GM23248 (cell line): Measurements from ENCODE around the gene UBASH3A. TPM values are rescaled to one million over a fixed set of nuclear protein-coding genes. Genes with fewer than 3 reads are reported as not detected.

Experiments
- DNase-seq: peaks from one replicate; pipeline ENCODE4 v3.0.0-alpha.2; 2015
- H2AFZ ChIP-seq: fragments of 200-600 bp; sonication (generic); 2 replicates; pipeline ENCODE4 v1.6.1; 2016; ENCODE audit warnings: antibody characterized with exemption
- H3F3A ChIP-seq: fragments of 200-600 bp; sonication (generic); 2 replicates; pipeline ENCODE4 v1.6.1; 2016; ENCODE audit warnings: mild to moderate bottlenecking, antibody characterized with exemption, mixed run types; ENCODE audit not compliant: insufficient read depth
- H3K27ac ChIP-seq: fragments of 200-600 bp; sonication (generic); 2 replicates; pipeline ENCODE4 v1.5.1; 2016; ENCODE audit warnings: mild to moderate bottlenecking
- H3K27me3 ChIP-seq: fragments of 200-600 bp; sonication (generic); replicated peaks from 2 replicates; pipeline ENCODE4 v1.6.1; 2016; ENCODE audit warnings: mild to moderate bottlenecking; ENCODE audit not compliant: insufficient read depth
- H3K36me3 ChIP-seq: fragments of 200-600 bp; sonication (generic); 2 replicates; pipeline ENCODE4 v1.6.1; 2016; ENCODE audit warnings: low read depth, mild to moderate bottlenecking
- H3K4me1 ChIP-seq: fragments of 200-600 bp; sonication (generic); 2 replicates; pipeline ENCODE4 v1.6.1; 2016; ENCODE audit warnings: mild to moderate bottlenecking; ENCODE audit not compliant: insufficient read depth
- H3K4me2 ChIP-seq: fragments of 200-600 bp; sonication (generic); one replicate; pipeline ENCODE4 v1.6.1; 2016; ENCODE audit warnings: mild to moderate bottlenecking; ENCODE audit not compliant: unreplicated experiment
- H3K4me3 ChIP-seq: fragments of 200-600 bp; sonication (generic); 2 replicates; pipeline ENCODE4 v1.5.1; 2016; ENCODE audit warnings: mild to moderate bottlenecking
- H3K79me2 ChIP-seq: fragments of 200-600 bp; sonication (generic); 2 replicates; pipeline ENCODE4 v1.6.1; 2016; ENCODE audit warnings: mild to moderate bottlenecking; ENCODE audit not compliant: insufficient read depth
- H3K9ac ChIP-seq: fragments of 200-600 bp; sonication (generic); 2 replicates; pipeline ENCODE4 v1.6.1; 2016; ENCODE audit warnings: mild to moderate bottlenecking
- H3K9me2 ChIP-seq: fragments of 200-600 bp; sonication (generic); 2 replicates; pipeline ENCODE4 v1.6.1; 2016; ENCODE audit warnings: mixed run types, mild to moderate bottlenecking, moderate library complexity; ENCODE audit not compliant: insufficient read depth
- H3K9me3 ChIP-seq: fragments of 200-600 bp; sonication (generic); one replicate; pipeline ENCODE4 v1.6.1; 2017; ENCODE audit warnings: low read depth
- H4K20me1 ChIP-seq: fragments of 200-600 bp; sonication (generic); 2 replicates; pipeline ENCODE4 v1.6.0; 2016; ENCODE audit not compliant: insufficient read depth
- EZH2 ChIP-seq: fragments of 200-600 bp; sonication (generic); IDR thresholded peaks from 2 replicates; pipeline ENCODE4 v1.6.1; 2018; ENCODE audit warnings: antibody characterized with exemption, mild to moderate bottlenecking; ENCODE audit not compliant: insufficient read depth, poor library complexity, severe bottlenecking
- EZH2phosphoT487 ChIP-seq: fragments of 200-600 bp; sonication (generic); IDR thresholded peaks from 2 replicates; pipeline ENCODE4 v1.6.1; 2018; ENCODE audit warnings: antibody characterized with exemption, moderate library complexity, mild to moderate bottlenecking, low read depth; ENCODE audit not compliant: insufficient read depth
- WGBS, 2 experiments: methylation state at CpG; one replicate each; pipeline ENCODE4 v1.1.6; 2015 to 2017; ENCODE audit warnings: low lambda C conversion rate in 2 of 2, low coverage in 1 of 2; ENCODE audit errors: missing lambda C conversion rate in 2 of 2; 5-methylcytosine and 5-hydroxymethylcytosine counted together
- in situ Hi-C: fragments of 300-500 bp; cut with MboI; formaldehyde crosslinking; loops from 2 replicates; pipeline ENCODE4 v1.15.0; 2020
- polyA plus RNA-seq: library from polyadenylated mRNA; unstranded; fragments of >200 nt; fragmentation: Nextera tagmentation; extraction: Ambion mirVana; gene quantifications from 2 replicates; pipeline ENCODE4 v1.2.1, GENCODE V29; 2016
- total RNA-seq: library from RNA; depleted of rRNA; stranded (reverse); fragments of >200 nt; shearing (Covaris generic); gene quantifications from 2 replicates; pipeline ENCODE4 v1.2.3, GENCODE V29; 2014

Gene UBASH3A
- total and polyA plus RNA-seq, 2 experiments from 2014 or later, result not detected

DNA sequence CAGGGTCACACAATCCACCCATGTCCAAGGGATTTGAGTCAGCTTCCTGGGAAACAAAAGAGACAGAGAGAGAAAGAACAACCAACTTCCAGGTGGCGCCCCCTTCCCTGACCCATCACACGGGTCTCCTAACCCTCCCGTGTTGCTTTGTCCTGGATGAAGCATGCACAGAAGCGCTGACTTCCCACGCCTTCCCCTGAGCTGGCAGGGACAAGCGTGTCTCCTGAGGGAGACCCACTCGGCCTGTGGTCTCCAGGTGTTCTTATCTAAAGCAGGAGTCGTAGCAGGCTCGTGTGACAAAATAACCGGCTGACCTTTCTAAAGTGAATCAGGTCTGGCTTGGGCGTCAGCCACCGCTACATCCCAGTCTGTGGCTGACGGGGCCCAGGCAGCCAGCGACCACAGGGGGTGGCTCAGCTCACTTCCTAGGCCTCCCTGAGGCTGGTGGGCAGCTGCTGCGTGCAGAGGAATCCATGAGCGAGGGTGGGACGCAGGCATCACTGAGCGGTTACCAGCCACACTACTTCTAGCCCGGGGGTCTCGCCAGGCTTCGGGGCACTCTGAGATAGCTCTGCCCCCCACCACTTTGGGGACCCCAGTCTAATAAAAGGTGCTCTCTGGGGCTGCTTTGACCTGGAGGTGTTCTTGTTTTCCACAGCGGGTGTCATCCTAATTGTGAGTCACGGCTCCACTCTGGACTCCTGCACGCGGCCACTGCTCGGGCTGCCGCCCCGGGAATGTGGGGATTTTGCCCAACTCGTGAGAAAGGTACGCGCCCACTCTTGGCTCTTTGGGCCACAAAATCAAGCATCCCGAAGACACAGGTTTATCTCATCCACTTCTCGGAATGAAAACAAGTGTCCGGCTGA lies 40.4 kb downstream of the UBASH3A start:
- no peaks in the 10 kb centered on the region for H3K27me3 ChIP-seq
- no peak for TF ChIP-seq EZH2
- DNase-seq, result no peak
- no peak overlapping the region for H3K27ac ChIP-seq
- no peak overlapping the region for H3K4me2 ChIP-seq
- no peaks in the 10 kb centered on the region for H3K4me1 ChIP-seq
- in situ Hi-C loops, result no loop called here
- no peak overlapping the region for H3K9ac ChIP-seq
- no peaks in the 10 kb centered on the region for H3F3A ChIP-seq
- WGBS, 2 experiments, result 64 to 65% methylated on average over 32 to 34 of the region's 34 CpGs
- H3K9me3 ChIP-seq, result no peaks in the 10 kb centered on the region
- no peak overlapping the region for H2AFZ ChIP-seq
- no peaks in the 10 kb centered on the region for H3K36me3 ChIP-seq
- no peaks in the 10 kb centered on the region for H3K9me2 ChIP-seq
- H3K4me3 ChIP-seq, result no peak overlapping the region
- H3K79me2 ChIP-seq, result no peaks in the 10 kb centered on the region
- H4K20me1 ChIP-seq, result no peaks in the 10 kb centered on the region

DNA sequence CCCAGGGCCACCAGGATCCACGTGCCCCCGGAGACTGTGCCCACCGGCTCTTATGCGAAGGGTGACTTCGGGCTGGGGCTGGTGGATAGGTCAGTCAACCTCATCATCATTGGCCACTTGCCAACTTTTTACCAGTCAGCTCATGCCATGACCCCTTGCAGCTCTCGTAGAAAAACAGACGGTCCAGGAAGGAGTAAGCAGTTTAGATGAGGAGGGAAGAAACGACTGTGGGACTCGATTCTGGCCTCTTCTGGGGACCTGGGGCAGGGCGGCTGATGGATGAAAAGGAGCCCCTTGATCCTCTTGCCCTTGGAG lies 41.0 kb downstream of the UBASH3A start:
- Histone ChIP-seq H3K27ac (no peak overlapping the region), H3K9me3 (no peaks in the 10 kb centered on the region), H3F3A (no peaks in the 10 kb centered on the region), H3K4me1 (no peaks in the 10 kb centered on the region), H3K4me3 (no peak overlapping the region), H3K9me2 (no peaks in the 10 kb centered on the region), H4K20me1 (no peaks in the 10 kb centered on the region), H3K79me2 (no peaks in the 10 kb centered on the region), H3K4me2 (no peak overlapping the region), H2AFZ (no peak overlapping the region), H3K27me3 (no peaks in the 10 kb centered on the region), H3K9ac (no peak overlapping the region), H3K36me3 (no peaks in the 10 kb centered on the region)
- WGBS, 2 experiments, result 50 to 53% methylated on average over 10 of the region's 10 CpGs
- in situ Hi-C loops, result no loop called here
- TF ChIP-seq EZH2 (no peak), EZH2phosphoT487 (no peak)
- DNase-seq, result no peak

DNA sequence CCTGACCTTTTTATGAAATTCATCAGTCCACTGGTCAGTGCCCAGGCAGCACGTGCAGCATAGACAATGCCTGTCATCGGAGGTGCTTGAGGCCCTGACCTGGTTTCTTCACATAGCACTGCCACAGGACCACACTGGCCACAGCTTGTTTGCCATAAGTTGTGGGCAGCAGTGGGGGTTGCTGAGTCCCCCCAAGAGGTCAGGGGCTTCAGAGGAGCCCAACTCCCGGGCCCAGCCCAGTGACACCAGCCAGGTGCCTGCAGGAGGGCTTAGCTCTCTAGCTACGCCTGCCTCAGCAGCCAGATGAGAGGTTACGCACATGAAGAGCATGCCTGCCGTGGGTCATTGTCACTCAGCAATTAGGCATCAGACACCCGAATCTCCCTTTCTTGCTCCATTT lies 41.6 kb downstream of the UBASH3A start:
- Histone ChIP-seq H3K4me2 (no peak overlapping the region), H3K9ac (no peak overlapping the region), H3K4me3 (no peak overlapping the region), H3K36me3 (no peaks in the 10 kb centered on the region), H3K27me3 (no peaks in the 10 kb centered on the region), H3K79me2 (no peaks in the 10 kb centered on the region), H3F3A (no peaks in the 10 kb centered on the region), H3K9me3 (no peaks in the 10 kb centered on the region), H4K20me1 (no peaks in the 10 kb centered on the region), H3K4me1 (no peaks in the 10 kb centered on the region), H3K9me2 (no peaks in the 10 kb centered on the region), H2AFZ (no peak overlapping the region), H3K27ac (no peak overlapping the region)
- WGBS, 2 experiments, result 48% methylated on average over 7 of the region's 7 CpGs
- TF ChIP-seq EZH2phosphoT487 (no peak), EZH2 (no peak)
- no peak for DNase-seq
- in situ Hi-C loops, result no loop called here

DNA sequence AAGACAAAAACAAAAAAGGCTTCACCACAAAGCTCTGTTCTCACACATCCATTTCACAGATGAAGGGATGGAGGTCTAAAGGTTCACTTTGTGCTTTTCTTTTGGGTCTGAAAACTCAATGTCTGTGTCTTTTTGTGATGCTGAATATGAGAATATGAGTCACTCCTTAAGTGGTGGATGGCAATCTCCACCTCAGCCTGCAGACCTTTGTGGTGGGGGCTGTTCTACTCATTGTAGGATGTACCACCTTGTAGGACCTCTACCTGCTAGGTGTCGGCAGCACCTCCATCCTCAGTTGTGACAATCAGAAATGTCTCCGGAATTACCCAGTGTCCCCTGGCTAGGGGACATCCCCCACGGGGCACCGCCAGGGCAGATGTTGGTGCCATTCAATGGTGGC lies 42.8 kb downstream of the UBASH3A start:
- no peak overlapping the region for H2AFZ ChIP-seq
- no peak overlapping the region for H3K4me2 ChIP-seq
- H3K9me3 ChIP-seq, result no peaks in the 10 kb centered on the region
- DNase-seq, result no peak
- H3K36me3 ChIP-seq, result no peaks in the 10 kb centered on the region
- no peak overlapping the region for H3K27ac ChIP-seq
- no peaks in the 10 kb centered on the region for H3F3A ChIP-seq
- 54 to 58% methylated on average over 4 of the region's 4 CpGs for WGBS, 2 experiments
- in situ Hi-C loops, result no loop called here
- no peaks in the 10 kb centered on the region for H3K79me2 ChIP-seq
- TF ChIP-seq EZH2phosphoT487, result no peak
- TF ChIP-seq EZH2, result no peak
- H3K9ac ChIP-seq, result no peak overlapping the region
- H3K4me1 ChIP-seq, result no peaks in the 10 kb centered on the region
- no peaks in the 10 kb centered on the region for H4K20me1 ChIP-seq
- no peaks in the 10 kb centered on the region for H3K27me3 ChIP-seq
- no peak overlapping the region for H3K4me3 ChIP-seq
- no peaks in the 10 kb centered on the region for H3K9me2 ChIP-seq
